Anterior cingulate cortex (tissue), 58 donors: ENCODE data around the gene CSAG3.
"Not testable (repeated sequence)": the region's sequence is repeated elsewhere in the genome, so short reads cannot be mapped to it uniquely, and the experiment has no call there.

Experiments
- DNase-seq, 58 donors: peaks; one replicate each; lab custom pipeline; 2025; lab: John Stamatoyannopoulos, UW

Gene CSAG3

DNA sequence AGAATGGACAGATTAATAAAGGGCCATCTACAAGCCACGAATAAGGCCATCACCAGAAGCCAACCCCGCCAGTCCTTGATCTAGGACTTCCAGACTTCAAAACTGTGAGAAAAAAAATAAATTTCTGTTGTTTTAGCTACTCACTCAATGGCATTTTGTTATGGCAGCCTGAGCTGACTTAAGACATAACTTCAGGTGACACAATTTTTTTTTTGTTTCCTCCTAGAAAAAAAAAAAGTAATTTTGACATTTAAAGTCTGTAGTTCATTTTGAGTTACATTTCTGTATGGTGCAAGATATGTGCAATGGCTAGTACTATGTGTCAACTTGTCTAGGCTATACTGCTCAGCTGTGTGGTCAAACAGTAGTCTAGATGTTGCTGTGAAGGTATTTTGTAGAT, at the start of gene CSAG3:
Gene CSAG3, plus strand, starts transcription at position 301 of the 400 bp plus-strand sequence.
- not testable (repeated sequence) for DNase-seq

DNA sequence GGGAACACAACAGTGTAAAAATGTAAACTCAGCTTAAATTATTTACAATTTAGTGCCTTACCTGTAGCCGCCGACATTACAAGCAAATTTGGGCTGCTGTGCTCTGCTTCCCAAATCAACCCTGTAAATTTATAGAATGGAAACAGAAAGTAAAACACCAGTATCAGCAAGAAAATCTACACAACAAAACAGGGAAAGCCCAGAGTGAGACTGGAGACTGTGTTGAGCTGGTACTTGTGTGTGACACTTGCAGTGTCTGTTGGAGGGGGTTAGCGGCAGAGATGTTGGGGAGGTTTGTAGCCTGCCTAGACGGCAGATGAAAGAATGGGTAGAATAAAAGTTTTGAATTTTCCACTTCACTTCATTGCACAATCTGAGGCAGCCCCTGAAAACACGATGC, 45.8 kb upstream of the CSAG3 start:
- DNase-seq: not testable (repeated sequence)

DNA sequence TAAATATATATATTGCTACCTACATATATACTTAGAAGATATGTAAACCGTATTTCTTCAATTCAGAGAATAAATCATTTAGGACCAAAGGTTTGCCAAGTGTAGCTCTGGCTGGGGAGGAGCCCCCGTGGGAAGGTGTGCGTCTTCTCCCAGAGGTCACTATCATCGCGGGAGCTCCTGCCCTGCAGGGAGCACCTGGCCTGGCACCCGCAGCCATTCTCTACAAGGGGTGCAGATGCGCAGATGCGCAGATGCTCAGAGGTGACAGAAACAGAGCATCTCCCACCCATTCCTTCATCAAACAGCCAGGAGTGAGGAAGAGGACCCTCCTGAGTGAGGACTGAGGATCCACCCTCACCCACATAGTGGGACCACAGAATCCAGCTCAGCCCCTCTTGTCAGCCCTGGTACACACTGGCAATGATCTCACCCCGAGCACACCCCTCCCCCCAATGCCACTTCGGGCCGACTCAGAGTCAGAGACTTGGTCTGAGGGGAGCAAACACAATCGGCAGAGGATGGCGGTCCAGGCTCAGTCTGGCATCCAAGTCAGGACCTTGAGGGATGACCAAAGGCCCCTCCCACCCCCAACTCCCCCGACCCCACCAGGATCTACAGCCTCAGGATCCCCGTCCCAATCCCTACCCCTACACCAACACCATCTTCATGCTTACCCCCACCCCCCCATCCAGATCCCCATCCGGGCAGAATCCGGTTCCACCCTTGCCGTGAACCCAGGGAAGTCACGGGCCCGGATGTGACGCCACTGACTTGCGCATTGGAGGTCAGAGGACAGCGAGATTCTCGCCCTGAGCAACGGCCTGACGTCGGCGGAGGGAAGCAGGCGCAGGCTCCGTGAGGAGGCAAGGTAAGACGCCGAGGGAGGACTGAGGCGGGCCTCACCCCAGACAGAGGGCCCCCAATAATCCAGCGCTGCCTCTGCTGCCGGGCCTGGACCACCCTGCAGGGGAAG, 44.9 kb upstream of the CSAG3 start, which contains the start of gene MAGEA2B:
Gene MAGEA2B, plus strand, starts transcription at position 814 of the 973 bp plus-strand sequence. CDS start 2,479 bp downstream, outside the sequence.
- not testable (repeated sequence) for DNase-seq

GRCh38 chrX:152725409-152725808, 33.6 kb upstream of the CSAG3 start:
- DNase-seq: no peak

DNA sequence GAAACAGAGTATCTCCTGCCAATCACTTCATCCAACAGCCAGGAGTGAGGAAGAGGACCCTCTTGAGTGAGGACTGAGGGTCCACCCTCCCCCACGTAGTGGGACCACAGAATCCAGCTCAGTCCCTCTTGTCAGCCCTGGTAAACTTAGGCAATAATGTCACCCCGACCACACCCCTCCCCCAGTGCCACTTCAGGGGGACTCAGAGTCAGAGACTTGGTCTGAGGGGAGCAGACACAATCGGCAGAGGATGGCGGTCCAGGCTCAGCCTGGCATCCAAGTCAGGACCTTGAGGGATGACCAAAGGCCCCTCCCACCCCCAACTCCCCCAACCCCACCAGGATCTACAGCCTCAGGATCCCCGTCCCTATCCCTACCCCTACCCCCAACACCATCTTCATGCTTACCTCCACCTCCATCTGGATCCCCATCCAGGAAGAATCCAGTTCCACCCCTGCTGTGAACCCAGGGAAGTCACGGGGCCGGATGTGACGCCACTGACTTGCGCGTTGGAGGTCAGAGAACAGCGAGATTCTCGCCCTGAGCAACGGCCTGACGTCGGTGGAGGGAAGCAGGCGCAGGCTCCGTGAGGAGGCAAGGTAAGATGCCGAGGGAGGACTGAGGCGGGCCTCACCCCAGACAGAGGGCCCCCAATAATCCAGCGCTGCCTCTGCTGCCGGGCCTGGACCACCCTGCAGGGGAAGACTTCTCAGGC, 25.6 kb upstream of the CSAG3 start, which contains the start of the genes CSAG1 and MAGEA12:
Gene CSAG1, minus strand, starts transcription at position 461 of the 715 bp plus-strand sequence. CDS start 1,261 bp downstream, outside the sequence.
Gene MAGEA12, plus strand, starts transcription at position 497 of the 715 bp plus-strand sequence. CDS start 2,405 bp downstream, outside the sequence.
- DNase-seq: no peak

GRCh38 chrX:152734143-152734858, 24.7 kb upstream of the CSAG3 start:
- DNase-seq: not testable (repeated sequence)

- no peak for DNase-seq
These were observed 23.9 kb upstream of the CSAG3 start for GRCh38 chrX:152735101-152735500.

DNA sequence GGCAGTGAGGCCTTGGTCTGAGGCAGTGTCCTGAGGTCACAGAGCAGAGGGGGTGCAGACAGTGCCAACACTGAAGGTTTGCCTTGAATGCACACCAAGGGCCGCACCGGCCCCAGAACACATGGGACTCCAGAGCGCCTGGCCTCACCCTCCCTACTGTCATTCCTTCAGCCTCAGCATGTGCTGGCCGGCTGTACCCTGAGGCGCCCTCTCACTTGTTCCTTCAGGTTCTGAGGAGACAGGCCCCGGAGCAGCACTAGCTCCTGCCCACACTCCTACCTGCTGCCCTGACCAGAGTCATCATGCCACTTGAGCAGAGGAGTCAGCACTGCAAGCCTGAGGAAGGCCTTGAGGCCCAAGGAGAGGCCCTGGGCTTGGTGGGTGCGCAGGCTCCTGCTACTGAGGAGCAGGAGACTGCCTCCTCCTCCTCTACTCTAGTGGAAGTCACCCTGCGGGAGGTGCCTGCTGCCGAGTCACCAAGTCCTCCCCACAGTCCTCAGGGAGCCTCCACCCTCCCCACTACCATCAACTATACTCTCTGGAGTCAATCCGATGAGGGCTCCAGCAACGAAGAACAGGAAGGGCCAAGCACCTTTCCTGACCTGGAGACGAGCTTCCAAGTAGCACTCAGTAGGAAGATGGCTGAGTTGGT, 23.0 kb upstream of the CSAG3 start:
- DNase-seq: no peak

GRCh38 chrX:152736528-152736927, 22.5 kb upstream of the CSAG3 start:
- DNase-seq: not testable (repeated sequence)

GRCh38 chrX:152738560-152738959, 20.5 kb upstream of the CSAG3 start:
- no peak for DNase-seq

DNA sequence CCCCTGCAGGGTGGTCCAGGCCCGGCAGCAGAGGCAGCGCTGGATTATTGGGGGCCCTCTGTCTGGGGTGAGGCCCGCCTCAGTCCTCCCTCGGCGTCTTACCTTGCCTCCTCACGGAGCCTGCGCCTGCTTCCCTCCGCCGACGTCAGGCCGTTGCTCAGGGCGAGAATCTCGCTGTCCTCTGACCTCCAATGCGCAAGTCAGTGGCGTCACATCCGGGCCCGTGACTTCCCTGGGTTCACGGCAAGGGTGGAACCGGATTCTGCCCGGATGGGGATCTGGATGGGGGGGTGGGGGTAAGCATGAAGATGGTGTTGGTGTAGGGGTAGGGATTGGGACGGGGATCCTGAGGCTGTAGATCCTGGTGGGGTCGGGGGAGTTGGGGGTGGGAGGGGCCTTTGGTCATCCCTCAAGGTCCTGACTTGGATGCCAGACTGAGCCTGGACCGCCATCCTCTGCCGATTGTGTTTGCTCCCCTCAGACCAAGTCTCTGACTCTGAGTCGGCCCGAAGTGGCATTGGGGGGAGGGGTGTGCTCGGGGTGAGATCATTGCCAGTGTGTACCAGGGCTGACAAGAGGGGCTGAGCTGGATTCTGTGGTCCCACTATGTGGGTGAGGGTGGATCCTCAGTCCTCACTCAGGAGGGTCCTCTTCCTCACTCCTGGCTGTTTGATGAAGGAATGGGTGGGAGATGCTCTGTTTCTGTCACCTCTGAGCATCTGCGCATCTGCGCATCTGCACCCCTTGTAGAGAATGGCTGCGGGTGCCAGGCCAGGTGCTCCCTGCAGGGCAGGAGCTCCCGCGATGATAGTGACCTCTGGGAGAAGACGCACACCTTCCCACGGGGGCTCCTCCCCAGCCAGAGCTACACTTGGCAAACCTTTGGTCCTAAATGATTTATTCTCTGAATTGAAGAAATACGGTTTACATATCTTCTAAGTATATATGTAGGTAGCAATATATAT, 5.0 kb upstream of the CSAG3 start, which contains the start of gene MAGEA2:
Gene MAGEA2, minus strand, starts transcription at position 157 of the 965 bp plus-strand sequence. CDS start 2,479 bp downstream, outside the sequence.
- DNase-seq: not testable (repeated sequence)

DNA sequence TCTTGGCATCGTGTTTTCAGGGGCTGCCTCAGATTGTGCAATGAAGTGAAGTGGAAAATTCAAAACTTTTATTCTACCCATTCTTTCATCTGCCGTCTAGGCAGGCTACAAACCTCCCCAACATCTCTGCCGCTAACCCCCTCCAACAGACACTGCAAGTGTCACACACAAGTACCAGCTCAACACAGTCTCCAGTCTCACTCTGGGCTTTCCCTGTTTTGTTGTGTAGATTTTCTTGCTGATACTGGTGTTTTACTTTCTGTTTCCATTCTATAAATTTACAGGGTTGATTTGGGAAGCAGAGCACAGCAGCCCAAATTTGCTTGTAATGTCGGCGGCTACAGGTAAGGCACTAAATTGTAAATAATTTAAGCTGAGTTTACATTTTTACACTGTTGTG, 4.1 kb upstream of the CSAG3 start:
- DNase-seq: not testable (repeated sequence)

DNA sequence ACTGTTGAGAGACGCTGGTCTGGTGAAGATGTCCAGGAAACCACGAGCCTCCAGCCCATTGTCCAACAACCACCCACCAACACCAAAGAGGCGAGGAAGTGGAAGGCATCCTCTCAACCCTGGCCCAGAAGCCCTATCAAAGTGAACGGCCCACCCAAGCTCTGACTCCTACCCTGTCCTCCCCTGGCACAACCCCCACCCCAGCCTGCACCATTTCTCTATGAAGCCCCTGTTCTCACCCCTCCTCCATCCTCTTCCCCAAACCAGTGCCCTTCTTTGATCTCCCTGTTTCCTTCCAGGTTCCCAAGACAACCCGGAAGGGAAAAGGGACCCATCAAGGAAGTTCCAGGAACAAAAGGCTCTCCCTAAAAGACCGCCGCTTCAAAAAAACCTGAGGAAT, 526 bp downstream of the CSAG3 start:
- DNase-seq: not testable (repeated sequence)

DNA sequence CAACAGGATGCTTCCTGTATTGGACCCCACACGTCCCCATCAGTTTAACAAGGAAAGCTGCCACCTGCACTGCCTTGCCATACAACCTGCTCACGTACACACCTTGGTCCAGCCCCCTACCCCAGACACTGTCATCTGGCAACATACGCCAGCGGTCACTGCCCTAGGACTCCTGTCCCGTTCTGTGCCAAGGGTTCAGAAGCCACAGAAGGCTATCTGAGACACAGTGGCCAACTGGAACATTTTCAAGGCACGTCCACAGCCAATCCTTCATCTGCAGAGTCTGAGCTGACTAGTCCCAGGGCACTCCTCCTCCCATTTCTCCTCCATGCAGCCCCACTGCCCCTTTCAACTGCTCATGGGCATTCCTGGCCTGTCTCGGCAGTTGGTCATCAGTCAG, 2.6 kb downstream of the CSAG3 start:
- not testable (repeated sequence) for DNase-seq

GRCh38 chrX:152766562-152766961, 7.5 kb downstream of the CSAG3 start:
- not testable (repeated sequence) for DNase-seq

- not testable (repeated sequence) for DNase-seq
These were observed 10.7 kb downstream of the CSAG3 start, which contains the start of gene MAGEA6 for GRCh38 chrX:152769549-152770289. TSS of gene MAGEA6 (minus strand) at chrX:152769689. CDS start at chrX:152767650, 2,039 bp downstream.

GRCh38 chrX:152787062-152787461, 28.0 kb downstream of the CSAG3 start:
- not testable (repeated sequence) for DNase-seq
